ENCODE results near the gene RASGRP3.
A peak's percentile ranks its signal among the peaks of the same experiment; 100 is the strongest.

RASGRP3 gene

GRCh38 chr2:33573657-33574056 lies 97.2 kb downstream of the RASGRP3 start:
- H3K36me3 ChIP-seq (ENCODE audit: control insufficient read depth, insufficient read depth, low read length) = no peaks in the 10 kb centered on the region
- H3K4me3 ChIP-seq (ENCODE audit: low read depth, low read length) = no peak overlapping the region
- H3K4me1 ChIP-seq (ENCODE audit: control insufficient read depth, insufficient read depth, low read length) = peaks cover 8% of the 10 kb centered on the region
- no peak overlapping the region for H3K9ac ChIP-seq (ENCODE audit: low read depth, low read length)
- no peaks in the 10 kb centered on the region for H3K27me3 ChIP-seq (ENCODE audit: control insufficient read depth, insufficient read depth, low read length)
- H3K9me3 ChIP-seq (ENCODE audit: control insufficient read depth, insufficient read depth, low read length) = no peaks in the 10 kb centered on the region

- no peak overlapping the region for H3K9ac ChIP-seq (ENCODE audit: low read depth, low read length)
- H3K36me3 ChIP-seq (ENCODE audit: control insufficient read depth, insufficient read depth, low read length) = no peaks in the 10 kb centered on the region
- peaks cover 11% of the 10 kb centered on the region for H3K4me1 ChIP-seq (ENCODE audit: control insufficient read depth, insufficient read depth, low read length)
- H3K27me3 ChIP-seq (ENCODE audit: control insufficient read depth, insufficient read depth, low read length) = no peaks in the 10 kb centered on the region
- no peak overlapping the region for H3K4me3 ChIP-seq (ENCODE audit: low read depth, low read length)
- no peaks in the 10 kb centered on the region for H3K9me3 ChIP-seq (ENCODE audit: control insufficient read depth, insufficient read depth, low read length)
Observed at GRCh38 chr2:33577084-33577483, 100.6 kb downstream of the RASGRP3 start.

- H3K4me3 ChIP-seq (ENCODE audit: low read depth, low read length) = no peak overlapping the region
- no peaks in the 10 kb centered on the region for H3K36me3 ChIP-seq (ENCODE audit: control insufficient read depth, insufficient read depth, low read length)
- H3K27me3 ChIP-seq (ENCODE audit: control insufficient read depth, insufficient read depth, low read length) = no peaks in the 10 kb centered on the region
- no peaks in the 10 kb centered on the region for H3K9me3 ChIP-seq (ENCODE audit: control insufficient read depth, insufficient read depth, low read length)
- no peak overlapping the region for H3K9ac ChIP-seq (ENCODE audit: low read depth, low read length)
- H3K4me1 ChIP-seq (ENCODE audit: control insufficient read depth, insufficient read depth, low read length) = peaks cover 11% of the 10 kb centered on the region
Observed at GRCh38 chr2:33577668-33578067, 101.2 kb downstream of the RASGRP3 start.

GRCh38 chr2:33579227-33579626 lies 102.8 kb downstream of the RASGRP3 start:
- Histone ChIP-seq H3K9ac (ENCODE audit: low read depth, low read length) (no peak overlapping the region), H3K36me3 (ENCODE audit: control insufficient read depth, insufficient read depth, low read length) (no peaks in the 10 kb centered on the region), H3K27me3 (ENCODE audit: control insufficient read depth, insufficient read depth, low read length) (no peaks in the 10 kb centered on the region), H3K4me1 (ENCODE audit: control insufficient read depth, insufficient read depth, low read length) (peaks cover 17% of the 10 kb centered on the region), H3K9me3 (ENCODE audit: control insufficient read depth, insufficient read depth, low read length) (no peaks in the 10 kb centered on the region), H3K4me3 (ENCODE audit: low read depth, low read length) (no peak overlapping the region)

GRCh38 chr2:33581872-33582271 lies 105.4 kb downstream of the RASGRP3 start:
- Histone ChIP-seq H3K36me3 (ENCODE audit: control insufficient read depth, insufficient read depth, low read length) (peaks cover 6% of the 10 kb centered on the region), H3K9ac (ENCODE audit: low read depth, low read length) (no peak overlapping the region), H3K4me3 (ENCODE audit: low read depth, low read length) (no peak overlapping the region), H3K9me3 (ENCODE audit: control insufficient read depth, insufficient read depth, low read length) (no peaks in the 10 kb centered on the region), H3K27me3 (ENCODE audit: control insufficient read depth, insufficient read depth, low read length) (no peaks in the 10 kb centered on the region), H3K4me1 (ENCODE audit: control insufficient read depth, insufficient read depth, low read length) (peaks cover 17% of the 10 kb centered on the region)

GRCh38 chr2:33583194-33583938 lies 106.9 kb downstream of the RASGRP3 start:
- Histone ChIP-seq H3K4me3 (ENCODE audit: low read depth, low read length) (no peak overlapping the region), H3K27me3 (ENCODE audit: control insufficient read depth, insufficient read depth, low read length) (no peaks in the 10 kb centered on the region), H3K36me3 (ENCODE audit: control insufficient read depth, insufficient read depth, low read length) (peaks cover 6% of the 10 kb centered on the region), H3K9ac (ENCODE audit: low read depth, low read length) (no peak overlapping the region), H3K9me3 (ENCODE audit: control insufficient read depth, insufficient read depth, low read length) (no peaks in the 10 kb centered on the region), H3K4me1 (ENCODE audit: control insufficient read depth, insufficient read depth, low read length) (peaks cover 9% of the 10 kb centered on the region)

GRCh38 chr2:33586766-33587165 lies 110.3 kb downstream of the RASGRP3 start:
- no peak overlapping the region for H3K9ac ChIP-seq (ENCODE audit: low read depth, low read length)
- peaks cover 6% of the 10 kb centered on the region for H3K36me3 ChIP-seq (ENCODE audit: control insufficient read depth, insufficient read depth, low read length)
- H3K9me3 ChIP-seq (ENCODE audit: control insufficient read depth, insufficient read depth, low read length) = no peaks in the 10 kb centered on the region
- H3K27me3 ChIP-seq (ENCODE audit: control insufficient read depth, insufficient read depth, low read length) = no peaks in the 10 kb centered on the region
- H3K4me3 ChIP-seq (ENCODE audit: low read depth, low read length) = no peak overlapping the region
- peaks cover 6% of the 10 kb centered on the region for H3K4me1 ChIP-seq (ENCODE audit: control insufficient read depth, insufficient read depth, low read length)

- H3K9ac ChIP-seq (ENCODE audit: low read depth, low read length) = no peak overlapping the region
- H3K27me3 ChIP-seq (ENCODE audit: control insufficient read depth, insufficient read depth, low read length) = no peaks in the 10 kb centered on the region
- peaks cover 6% of the 10 kb centered on the region for H3K36me3 ChIP-seq (ENCODE audit: control insufficient read depth, insufficient read depth, low read length)
- no peaks in the 10 kb centered on the region for H3K9me3 ChIP-seq (ENCODE audit: control insufficient read depth, insufficient read depth, low read length)
- H3K4me1 ChIP-seq (ENCODE audit: control insufficient read depth, insufficient read depth, low read length) = peaks cover 6% of the 10 kb centered on the region
- no peak overlapping the region for H3K4me3 ChIP-seq (ENCODE audit: low read depth, low read length)
Observed at GRCh38 chr2:33588232-33588631, 111.8 kb downstream of the RASGRP3 start.

GRCh38 chr2:33589444-33589843 lies 113.0 kb downstream of the RASGRP3 start:
- peaks cover 13% of the 10 kb centered on the region for H3K36me3 ChIP-seq (ENCODE audit: control insufficient read depth, insufficient read depth, low read length)
- no peak overlapping the region for H3K9ac ChIP-seq (ENCODE audit: low read depth, low read length)
- H3K9me3 ChIP-seq (ENCODE audit: control insufficient read depth, insufficient read depth, low read length) = no peaks in the 10 kb centered on the region
- no peaks in the 10 kb centered on the region for H3K4me1 ChIP-seq (ENCODE audit: control insufficient read depth, insufficient read depth, low read length)
- no peak overlapping the region for H3K4me3 ChIP-seq (ENCODE audit: low read depth, low read length)
- H3K27me3 ChIP-seq (ENCODE audit: control insufficient read depth, insufficient read depth, low read length) = no peaks in the 10 kb centered on the region

- no peak overlapping the region for H3K4me3 ChIP-seq (ENCODE audit: low read depth, low read length)
- H3K36me3 ChIP-seq (ENCODE audit: control insufficient read depth, insufficient read depth, low read length) = peaks cover 12% of the 10 kb centered on the region
- no peaks in the 10 kb centered on the region for H3K27me3 ChIP-seq (ENCODE audit: control insufficient read depth, insufficient read depth, low read length)
- H3K4me1 ChIP-seq (ENCODE audit: control insufficient read depth, insufficient read depth, low read length) = no peaks in the 10 kb centered on the region
- H3K9me3 ChIP-seq (ENCODE audit: control insufficient read depth, insufficient read depth, low read length) = no peaks in the 10 kb centered on the region
- no peak overlapping the region for H3K9ac ChIP-seq (ENCODE audit: low read depth, low read length)
Observed at GRCh38 chr2:33595385-33595784, 118.9 kb downstream of the RASGRP3 start.

GRCh38 chr2:33597026-33597425 lies 120.6 kb downstream of the RASGRP3 start:
- Histone ChIP-seq H3K9me3 (ENCODE audit: control insufficient read depth, insufficient read depth, low read length) (no peaks in the 10 kb centered on the region), H3K9ac (ENCODE audit: low read depth, low read length) (no peak overlapping the region), H3K4me1 (ENCODE audit: control insufficient read depth, insufficient read depth, low read length) (peaks cover 2% of the 10 kb centered on the region), H3K27me3 (ENCODE audit: control insufficient read depth, insufficient read depth, low read length) (no peaks in the 10 kb centered on the region), H3K36me3 (ENCODE audit: control insufficient read depth, insufficient read depth, low read length) (peaks cover 12% of the 10 kb centered on the region), H3K4me3 (ENCODE audit: low read depth, low read length) (no peak overlapping the region)

- peaks cover 7% of the 10 kb centered on the region for H3K4me1 ChIP-seq (ENCODE audit: control insufficient read depth, insufficient read depth, low read length)
Observed at GRCh38 chr2:33598561-33599174, 122.2 kb downstream of the RASGRP3 start.

More at GRCh38 chr2:33598561-33599174, 122.2 kb downstream of the RASGRP3 start:
- Histone ChIP-seq H3K27me3 (ENCODE audit: control insufficient read depth, insufficient read depth, low read length) (no peaks in the 10 kb centered on the region), H3K9me3 (ENCODE audit: control insufficient read depth, insufficient read depth, low read length) (no peaks in the 10 kb centered on the region), H3K36me3 (ENCODE audit: control insufficient read depth, insufficient read depth, low read length) (peaks cover 10% of the 10 kb centered on the region), H3K4me3 (ENCODE audit: low read depth, low read length) (peak overlapping the region; percentile 98), H3K9ac (ENCODE audit: low read depth, low read length) (peak overlapping the region; percentile 62)

All from iPS-15b (cell line).